K562 treated with DMSO at 1 percent for 24 hours (cell line): Measurements from ENCODE around the gene SUMF1. TPM values are rescaled to one million over a fixed set of nuclear protein-coding genes. Genes with fewer than 3 reads are reported as not detected.

Experiments used
- total RNA-seq: library from RNA; unstranded; fragments of 300-600 nt; gene quantifications from 2 replicates; pipeline ENCODE4 v1.2.3, GENCODE V29; 2022; ENCODE audit warnings: low read depth; ENCODE audit not compliant: insufficient read depth

Gene SUMF1
- 8.0 and 8.5 TPM in 2 replicates for total RNA-seq

DNA sequence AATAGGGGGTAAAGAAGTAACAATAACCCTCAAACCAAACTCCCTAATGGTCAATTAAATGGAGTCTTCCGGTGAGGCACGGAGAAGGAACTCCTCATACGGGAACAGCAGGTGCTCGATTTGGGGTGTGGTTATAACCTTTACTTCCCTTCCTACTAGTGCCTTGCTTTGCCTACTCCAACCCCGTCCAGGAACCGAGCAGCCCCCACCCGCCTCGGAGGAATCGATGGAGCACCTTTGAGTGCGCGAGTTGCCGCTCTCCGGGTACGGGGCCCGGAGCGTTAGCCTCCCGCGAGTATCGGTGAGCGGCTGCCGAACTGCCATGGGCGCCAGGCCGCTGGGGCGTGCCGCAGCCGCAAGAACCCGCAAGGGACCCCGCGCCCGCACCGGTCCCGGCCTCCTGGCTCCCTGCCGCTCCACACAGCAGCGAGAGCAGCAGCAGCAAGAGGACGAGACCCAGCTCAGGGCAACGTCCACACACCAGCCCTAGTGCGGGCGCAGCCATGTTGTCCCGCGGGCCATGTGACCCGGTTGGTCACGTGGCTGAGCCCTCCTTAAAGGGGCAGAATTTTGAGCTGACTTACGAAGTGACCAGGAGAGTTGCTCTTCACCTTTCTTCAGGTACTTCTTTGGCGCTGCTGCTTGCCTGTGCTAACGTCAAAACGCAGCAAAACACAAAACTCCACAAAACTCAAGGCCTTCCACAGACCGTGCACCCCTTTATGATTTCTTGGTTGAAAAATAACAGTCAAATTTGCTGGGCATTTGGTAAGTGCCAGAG lies at the start of gene SUMF1:
SUMF1 (minus strand) TSS at position 529 of the 781 bp plus-strand sequence; CDS start at position 505, 24 bp downstream.

DNA sequence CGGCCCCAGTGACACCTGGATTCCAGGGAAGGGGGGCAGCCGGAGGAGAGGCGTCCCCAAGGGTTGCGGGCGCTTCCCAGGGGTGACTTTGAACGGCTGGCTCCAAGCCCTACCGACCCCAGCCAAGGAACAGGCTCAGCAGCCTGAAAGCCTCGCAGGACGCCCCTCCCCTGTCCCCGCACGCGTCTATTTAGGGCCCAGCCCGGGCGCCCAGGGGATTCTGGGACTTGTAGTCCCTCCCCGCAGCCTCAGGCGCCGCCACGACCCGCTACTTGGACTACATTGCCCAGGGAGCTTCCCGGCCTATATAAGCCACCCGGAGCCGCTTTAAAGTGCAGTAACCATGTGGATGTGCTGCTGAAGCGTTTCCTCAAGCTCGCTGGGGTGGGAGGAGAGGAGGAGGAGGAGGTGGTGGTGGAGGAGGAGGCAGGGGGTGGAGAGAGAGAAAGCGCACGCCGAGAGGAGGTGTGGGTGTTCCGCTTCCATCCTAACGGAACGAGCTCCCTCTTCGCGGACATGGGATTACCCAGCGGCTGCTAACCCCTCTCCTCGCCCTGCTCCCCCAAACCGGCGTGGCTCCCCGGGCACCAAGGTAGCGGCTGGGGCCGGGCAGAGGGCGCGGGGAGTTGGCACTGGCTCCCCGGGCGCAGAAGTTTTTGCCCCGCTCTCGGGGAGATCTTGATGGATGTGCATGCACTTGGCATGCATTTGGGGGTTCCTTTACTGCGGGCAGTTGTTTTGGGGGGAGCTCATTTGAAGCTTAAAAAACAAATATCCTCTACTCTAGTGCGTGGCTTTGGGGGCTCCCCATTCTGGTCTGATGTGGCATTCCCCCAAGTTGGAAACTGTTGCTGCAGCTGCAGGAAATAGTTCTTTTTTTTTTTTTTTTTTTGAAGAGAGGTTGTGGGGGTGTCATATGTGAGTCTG lies 26.2 kb upstream of the SUMF1 start, which contains the start of gene ITPR1:
ITPR1 (plus strand) TSS at position 335 of the 927 bp plus-strand sequence. CDS start 23,144 bp downstream, outside the sequence.

Other genes with a start within 250 kb of the SUMF1 start
- 10.6 and 11.1 TPM in 2 replicates for gene SETMAR, start 163.9 kb downstream of the SUMF1 start, total RNA-seq
- 22.1 and 26.0 TPM in 2 replicates for gene ITPR1, start 26.1 kb upstream of the SUMF1 start, total RNA-seq